Neural crest cell (in vitro differentiated cells): ENCODE results near the gene ASB10. TPM values are rescaled to one million over a fixed set of nuclear protein-coding genes. Genes with fewer than 3 reads are reported as not detected.

Experiments used
- DNase-seq: peaks from one replicate; pipeline ENCODE4 v3.0.0; 2021; ENCODE audit warnings: low read depth, mixed read lengths, low spot score
- H3K27ac Mint-ChIP-seq: one replicate; pipeline ENCODE4 v1.8.0; 2021; ENCODE audit warnings: mild to moderate bottlenecking, mixed read lengths; ENCODE audit not compliant: unreplicated experiment
- H3K27me3 Mint-ChIP-seq: 2 replicates; pipeline ENCODE4 v1.8.0; 2021; ENCODE audit warnings: low read depth, mild to moderate bottlenecking, mixed read lengths
- H3K36me3 Mint-ChIP-seq: 2 replicates; pipeline ENCODE4 v1.8.0; 2021; ENCODE audit warnings: low read depth, mild to moderate bottlenecking, mixed read lengths
- H3K4me1 Mint-ChIP-seq: 2 replicates; pipeline ENCODE4 v1.8.0; 2021; ENCODE audit warnings: mixed read lengths
- H3K4me3 Mint-ChIP-seq: one replicate; pipeline ENCODE4 v1.8.0; 2021; ENCODE audit warnings: mild to moderate bottlenecking, mixed read lengths
- H3K9me3 Mint-ChIP-seq: 2 replicates; pipeline ENCODE4 v1.8.0; 2021; ENCODE audit warnings: mixed read lengths
- CTCF ChIP-seq: fragments of 200-600 bp; sonication (generic); conservative IDR thresholded peaks from 2 replicates; pipeline ENCODE4 v1.5.0; 2021; ENCODE audit warnings: antibody characterized with exemption, mild to moderate bottlenecking
- total RNA-seq: library from RNA; stranded (reverse); gene quantifications from 2 replicates; pipeline ENCODE4 v1.2.1, GENCODE V29; 2021

Gene ASB10
- total RNA-seq, 1 donor from 2014 or later, result not detected

DNA sequence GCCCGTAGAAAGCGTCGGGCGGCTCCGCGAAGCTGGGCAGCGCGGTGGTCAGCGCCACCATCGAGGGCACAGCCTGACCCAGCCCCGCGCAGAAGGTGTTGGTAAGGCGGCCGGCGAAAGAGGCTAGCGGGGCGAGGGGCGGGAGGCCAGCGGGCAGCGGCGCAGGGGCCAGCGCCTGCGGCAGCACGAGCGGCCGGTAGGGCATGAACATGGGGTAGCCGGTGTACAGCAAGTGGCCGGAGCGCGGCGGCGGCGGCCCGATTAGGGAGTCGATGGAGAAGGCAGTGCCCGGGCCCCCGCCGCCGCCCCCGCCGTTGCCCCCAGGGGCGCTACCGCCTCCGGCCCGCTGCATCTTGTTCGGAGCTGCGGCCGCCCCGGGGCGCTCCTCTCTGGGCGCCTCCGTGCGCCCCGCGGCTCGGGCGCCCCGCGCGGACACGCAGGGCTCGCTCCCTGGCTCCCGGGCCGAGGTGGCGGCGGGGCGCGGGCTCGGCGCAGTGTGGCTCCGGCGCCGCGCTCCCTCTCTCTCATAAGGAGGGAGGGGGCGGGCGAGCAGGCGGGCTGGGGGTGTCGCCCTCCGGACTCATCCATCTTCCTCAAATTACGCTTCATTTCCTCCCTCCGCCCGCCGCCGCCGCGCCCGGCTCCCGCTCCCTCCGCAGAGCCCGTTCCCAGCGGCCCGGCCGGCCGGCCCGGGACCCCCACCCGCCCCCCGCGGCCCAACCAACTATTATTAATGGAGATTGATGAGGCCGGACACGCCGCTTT lies 19.7 kb downstream of the ASB10 start, which contains the start of gene GBX1:
Gene GBX1, minus strand, starts transcription at position 498 of the 765 bp plus-strand sequence. Its CDS starts 146 bp downstream, at position 352.
- no peak within 1 kb of the TSS for H3K27ac Mint-ChIP-seq
- H3K9me3 Mint-ChIP-seq, result no peaks in the 10 kb centered on the region
- H3K4me1 Mint-ChIP-seq, result peaks cover 13% of the 10 kb centered on the region
- peak; percentile 56 for TF ChIP-seq CTCF
- DNase-seq, result peak; percentile 41
- peak within 1 kb of the TSS; percentile 84 for H3K4me3 Mint-ChIP-seq
- peaks cover 39% of the 10 kb centered on the region for H3K27me3 Mint-ChIP-seq
- no peaks in the 10 kb centered on the region for H3K36me3 Mint-ChIP-seq

GRCh38 chr7:151166629-151167196 lies 20.3 kb downstream of the ASB10 start:
- no peak for DNase-seq
- TF ChIP-seq CTCF, result no peak
- Mint-ChIP-seq H3K27ac (no peak overlapping the region), H3K4me3 (peak overlapping the region; percentile 81), H3K4me1 (peaks cover 11% of the 10 kb centered on the region), H3K9me3 (no peaks in the 10 kb centered on the region), H3K36me3 (no peaks in the 10 kb centered on the region), H3K27me3 (peaks cover 35% of the 10 kb centered on the region)

GRCh38 chr7:151161757-151162156 lies 25.3 kb downstream of the ASB10 start:
- Mint-ChIP-seq H3K27ac (no peak overlapping the region), H3K4me1 (peaks cover 10% of the 10 kb centered on the region), H3K9me3 (no peaks in the 10 kb centered on the region), H3K4me3 (no peak overlapping the region), H3K36me3 (no peaks in the 10 kb centered on the region), H3K27me3 (peaks cover 15% of the 10 kb centered on the region)
- no peak for TF ChIP-seq CTCF
- no peak for DNase-seq

DNA sequence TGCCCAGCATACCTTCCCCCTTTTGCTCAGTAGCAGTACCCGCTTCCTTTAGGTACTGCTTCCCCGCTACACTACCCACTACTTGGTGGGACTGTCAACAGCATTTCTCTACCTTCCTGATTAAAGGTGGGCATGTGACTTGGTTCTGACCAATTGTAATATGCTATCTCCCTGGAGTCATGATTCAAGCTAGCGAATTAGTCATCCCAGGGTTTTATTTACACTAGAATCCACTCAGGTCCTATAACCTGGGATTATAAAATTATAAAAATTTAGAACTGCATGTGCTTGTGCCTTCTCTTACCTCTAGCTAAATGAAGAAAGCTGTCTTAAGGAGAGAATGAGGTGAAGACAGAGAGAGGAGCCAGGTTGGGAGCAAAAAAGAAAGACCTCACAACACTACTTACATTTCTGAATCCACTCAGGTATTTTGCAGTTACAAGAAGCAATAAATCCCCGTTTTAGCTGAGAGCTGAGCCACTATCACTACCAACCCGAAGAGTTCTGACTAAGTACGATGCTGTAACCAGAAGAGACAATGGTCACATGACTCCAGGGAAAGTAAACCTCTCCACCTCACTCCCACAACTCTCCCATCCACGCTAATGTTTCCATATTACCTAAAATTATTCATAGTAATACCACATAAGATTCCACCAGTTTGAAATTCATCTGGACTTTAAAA lies 29.3 kb downstream of the ASB10 start:
- H3K4me1 Mint-ChIP-seq, result peaks cover 6% of the 10 kb centered on the region
- H3K27ac Mint-ChIP-seq, result no peak overlapping the region
- peaks cover 33% of the 10 kb centered on the region for H3K27me3 Mint-ChIP-seq
- H3K9me3 Mint-ChIP-seq, result no peaks in the 10 kb centered on the region
- DNase-seq, result no peak
- no peak overlapping the region for H3K4me3 Mint-ChIP-seq
- TF ChIP-seq CTCF, result no peak
- H3K36me3 Mint-ChIP-seq, result no peaks in the 10 kb centered on the region

- Mint-ChIP-seq H3K36me3 (no peaks in the 10 kb centered on the region), H3K27ac (no peak overlapping the region), H3K4me3 (no peak overlapping the region), H3K4me1 (peaks cover 6% of the 10 kb centered on the region), H3K9me3 (no peaks in the 10 kb centered on the region), H3K27me3 (peaks cover 36% of the 10 kb centered on the region)
- TF ChIP-seq CTCF, result no peak
- DNase-seq, result no peak
Measured at GRCh38 chr7:151152643-151153513, 34.2 kb downstream of the ASB10 start.
